ENCODE results near the gene POTEF.
"Not testable (repeated sequence)": the region's sequence is repeated elsewhere in the genome, so short reads cannot be mapped to it uniquely, and the experiment has no call there.

POTEF gene

GRCh38 chr2:130129120-130129829 lies at the start of gene POTEF:
Gene POTEF (minus strand): TSS chr2:130129222. CDS start chr2:130120515, 8,707 bp downstream.
- DNase-seq (ENCODE audit: low spot score): not testable (repeated sequence)

- DNase-seq (ENCODE audit: low spot score): peak; percentile 40
Measured at GRCh38 chr2:130174866-130175265, 45.8 kb upstream of the POTEF start.

- DNase-seq (ENCODE audit: low spot score): no peak
Measured at GRCh38 chr2:130169896-130170295, 40.9 kb upstream of the POTEF start.

- not testable (repeated sequence) for DNase-seq (ENCODE audit: low spot score)
Measured at GRCh38 chr2:130169163-130169562, 40.1 kb upstream of the POTEF start.

- DNase-seq (ENCODE audit: low spot score): not testable (repeated sequence)
Measured at GRCh38 chr2:130166611-130167010, 37.6 kb upstream of the POTEF start.

- no peak for DNase-seq (ENCODE audit: low spot score)
Measured at GRCh38 chr2:130165293-130166016, 36.4 kb upstream of the POTEF start.

GRCh38 chr2:130162968-130163367 lies 33.9 kb upstream of the POTEF start:
- DNase-seq (ENCODE audit: low spot score): no peak

DNA sequence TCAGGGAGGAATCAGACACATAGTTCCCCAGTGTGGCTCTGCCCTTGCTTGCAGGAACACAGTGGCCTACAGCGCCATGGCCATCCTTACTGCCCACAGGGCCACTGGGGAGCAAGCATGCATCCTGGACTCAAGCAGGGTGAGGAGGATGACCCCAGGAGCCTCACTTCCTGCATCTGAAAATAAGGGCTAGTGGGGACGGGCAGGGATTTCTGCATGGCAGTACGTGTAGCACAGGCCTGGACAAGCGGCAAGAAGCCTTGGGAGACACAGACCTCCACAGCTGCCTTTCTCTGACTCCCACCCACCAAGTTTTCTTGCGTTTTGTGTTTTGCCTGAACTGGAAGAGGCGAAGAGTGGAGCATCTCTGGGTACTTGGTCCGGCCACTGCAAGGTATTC lies 33.5 kb upstream of the POTEF start:
- DNase-seq (ENCODE audit: low spot score): not testable (repeated sequence)

DNA sequence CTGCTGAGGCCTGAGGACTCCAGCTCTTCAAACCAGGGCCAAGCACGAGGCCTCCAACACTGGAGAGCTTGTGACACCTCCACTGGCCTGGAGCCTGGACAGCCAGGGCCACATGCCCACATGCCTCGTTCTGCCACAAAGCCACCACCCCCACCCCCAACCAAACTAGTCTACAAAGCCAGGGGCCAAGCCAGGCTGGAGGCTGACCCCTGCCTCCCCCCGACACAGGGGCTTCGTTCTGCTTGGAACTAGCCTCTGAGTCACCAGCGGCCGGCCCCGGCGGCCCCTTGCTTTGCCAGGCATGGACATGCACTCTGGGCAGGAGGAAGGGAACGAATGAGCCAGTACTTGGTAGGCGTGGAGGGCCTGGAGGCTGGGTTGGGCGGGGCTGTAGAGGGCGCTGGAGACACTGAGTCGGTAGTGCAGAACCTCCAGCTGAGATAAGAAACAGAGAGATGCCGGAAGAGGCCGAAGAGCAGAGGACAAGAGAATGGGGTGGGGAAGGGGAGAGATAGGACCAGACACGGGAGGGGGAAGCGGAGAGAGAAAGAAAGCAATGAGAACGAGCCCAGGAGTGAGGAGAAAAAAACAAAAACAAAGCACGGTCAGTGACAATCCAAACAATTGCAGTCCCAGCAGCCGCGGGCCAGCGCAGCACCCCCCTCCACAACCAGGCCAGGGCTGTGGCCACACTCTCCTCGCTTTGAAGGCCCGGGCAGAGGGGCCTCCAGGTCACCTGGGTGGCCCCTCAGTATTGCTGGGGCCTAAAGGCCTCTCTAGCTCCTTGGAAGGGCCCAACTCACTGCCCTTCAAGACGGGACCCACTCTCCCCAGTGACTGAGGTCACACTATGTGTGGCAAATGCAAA lies 32.0 kb upstream of the POTEF start:
- DNase-seq (ENCODE audit: low spot score): not testable (repeated sequence)

DNA sequence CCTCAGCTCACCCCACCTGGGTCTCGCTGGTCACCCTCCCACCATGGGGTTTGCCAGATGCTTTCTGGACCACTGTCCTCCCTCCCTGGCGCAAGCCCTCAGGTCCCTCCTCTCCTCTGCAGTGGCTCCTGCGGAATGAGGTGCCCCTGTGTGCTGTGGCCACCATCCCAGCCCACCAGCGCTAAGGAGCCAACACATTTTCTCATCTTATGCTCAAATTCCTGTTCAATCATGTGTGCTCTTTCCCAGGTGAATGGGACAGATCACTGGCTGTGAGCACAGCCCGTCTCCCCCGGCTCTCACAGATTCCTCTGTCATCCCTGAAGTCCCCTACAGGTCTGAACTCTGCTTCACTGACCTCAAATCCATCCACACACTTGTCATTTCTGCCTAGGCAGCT lies 31.1 kb upstream of the POTEF start:
- DNase-seq (ENCODE audit: low spot score): no peak

- DNase-seq (ENCODE audit: low spot score): not testable (repeated sequence)
Measured at GRCh38 chr2:130159376-130159775, 30.4 kb upstream of the POTEF start.

DNA sequence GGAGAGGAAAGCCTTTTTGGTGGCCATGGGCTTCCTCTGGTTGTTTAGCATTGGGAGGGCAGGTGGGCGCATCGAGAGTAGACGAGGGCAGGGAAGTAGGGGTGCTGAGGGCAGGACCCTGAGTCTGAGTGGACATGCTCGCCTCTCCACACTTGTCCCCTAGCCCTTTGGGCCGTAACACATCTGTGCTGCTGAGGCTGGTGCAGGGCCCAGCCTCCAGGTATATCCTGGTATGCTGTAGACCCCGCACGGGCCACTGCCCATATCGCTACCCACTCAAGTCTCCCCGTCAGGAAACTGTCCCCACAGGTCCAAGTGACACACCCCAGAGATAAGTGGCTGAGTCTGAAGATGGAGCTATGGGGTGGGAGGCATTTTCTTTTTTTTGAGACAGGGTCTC lies 29.6 kb upstream of the POTEF start:
- DNase-seq (ENCODE audit: low spot score): no peak

- peak; percentile 17 for DNase-seq (ENCODE audit: low spot score)
Measured at GRCh38 chr2:130157825-130158514, 28.9 kb upstream of the POTEF start.

DNA sequence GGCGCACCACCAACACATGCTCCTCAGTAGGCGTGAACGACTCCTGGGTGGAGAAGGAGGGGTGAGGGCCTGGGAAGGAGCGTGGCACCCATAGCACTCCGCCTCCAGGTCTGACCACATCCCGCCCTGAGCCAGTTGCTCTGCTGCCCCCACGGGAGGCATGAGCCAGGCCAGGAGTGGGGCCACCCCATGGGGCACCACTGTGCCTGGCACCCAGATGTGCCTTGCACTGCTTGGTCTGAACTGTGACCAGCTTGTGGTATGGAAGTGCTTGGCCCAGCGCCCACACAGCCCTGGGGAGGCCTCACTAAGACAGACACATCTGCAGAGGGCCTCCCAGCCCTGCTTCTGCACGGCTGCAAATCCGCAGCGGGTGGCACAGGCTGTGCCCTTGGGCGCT lies 28.3 kb upstream of the POTEF start:
- not testable (repeated sequence) for DNase-seq (ENCODE audit: low spot score)

DNA sequence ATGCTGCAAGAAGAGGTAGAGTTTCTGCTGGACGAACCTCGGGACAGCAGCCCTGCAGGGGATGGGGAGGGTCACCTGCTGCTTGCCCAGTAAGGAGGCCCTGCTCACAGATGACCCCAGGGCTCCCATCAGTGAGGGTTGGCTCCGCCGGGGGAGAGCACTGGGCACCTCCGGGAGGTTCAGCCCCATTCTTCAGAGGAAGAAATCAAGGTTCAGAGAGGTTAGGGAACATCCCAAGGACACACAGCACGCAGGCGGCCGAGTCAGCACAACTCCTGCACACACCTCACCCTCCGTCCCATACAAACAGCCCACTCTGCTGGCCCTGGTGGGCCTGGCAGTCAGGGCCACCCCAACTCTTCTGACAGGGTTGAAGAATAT lies 27.6 kb upstream of the POTEF start:
- DNase-seq (ENCODE audit: low spot score): no peak

GRCh38 chr2:130155956-130156623 lies 27.1 kb upstream of the POTEF start:
- DNase-seq (ENCODE audit: low spot score): not testable (repeated sequence)

- DNase-seq (ENCODE audit: low spot score): no peak
Measured at GRCh38 chr2:130154773-130155765, 26.0 kb upstream of the POTEF start.

DNA sequence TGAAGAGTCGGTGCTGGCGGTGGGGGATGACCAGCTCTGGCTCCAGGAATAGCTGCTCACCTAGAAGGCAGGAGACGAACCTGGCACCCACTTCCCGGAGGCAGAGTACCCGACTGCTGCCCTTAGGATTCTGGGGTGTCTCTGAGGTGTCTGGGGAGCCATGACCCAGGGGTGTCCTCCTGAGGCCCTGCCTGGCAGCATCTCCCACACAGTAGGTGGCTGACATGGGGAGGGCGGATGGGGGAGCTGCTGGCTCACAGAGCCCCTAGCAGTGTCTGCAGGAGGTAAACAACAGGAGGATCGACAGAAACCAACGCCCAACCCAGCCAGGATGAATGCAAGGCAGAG lies 25.4 kb upstream of the POTEF start:
- not testable (repeated sequence) for DNase-seq (ENCODE audit: low spot score)

DNA sequence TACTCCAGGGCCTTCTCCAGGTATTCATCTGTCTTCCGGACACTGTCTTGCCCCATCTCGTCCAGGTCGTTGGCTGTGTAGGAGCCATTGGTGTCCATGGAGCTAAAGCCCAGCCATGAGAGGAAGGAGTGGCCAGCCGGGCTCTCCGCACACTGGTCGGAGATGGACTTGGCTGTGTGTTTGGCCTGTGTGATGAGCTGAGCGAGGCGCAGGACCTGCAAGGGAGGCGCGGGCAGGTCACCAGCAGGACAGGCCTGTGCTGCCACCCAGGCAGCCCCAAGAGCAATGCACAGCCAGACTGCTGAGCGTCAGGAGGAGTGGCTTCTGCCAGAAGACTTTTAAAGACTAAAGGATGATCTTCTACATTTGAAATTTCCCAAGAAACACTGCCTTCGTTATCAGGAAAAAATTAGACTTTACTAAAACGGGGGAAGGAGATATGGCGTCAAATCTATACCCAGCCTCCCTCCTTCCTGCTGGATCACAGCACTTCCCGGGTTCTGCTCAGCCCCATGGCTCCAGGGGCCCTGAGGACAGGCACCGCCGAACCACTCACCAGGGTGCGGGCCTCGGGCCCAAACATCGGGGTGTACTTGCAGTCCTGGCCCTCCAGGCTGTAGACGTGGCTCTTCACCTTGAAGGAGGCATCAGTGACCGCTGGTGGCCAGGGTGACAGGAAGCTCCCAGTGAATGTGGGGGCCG lies 24.9 kb upstream of the POTEF start:
- not testable (repeated sequence) for DNase-seq (ENCODE audit: low spot score)
